B cell (primary cell): ENCODE results near the gene TENM4. TPM values are rescaled to one million over a fixed set of nuclear protein-coding genes. Genes with fewer than 3 reads are reported as not detected.

Source experiments
- ATAC-seq: fragments of 200-7000 bp; cut with Tn5 transposase; one replicate; pipeline ENCODE4 v1.10.0; 2021; ENCODE audit warnings: low read depth, mild to moderate bottlenecking, moderate number of reproducible peaks, moderate library complexity
- CTCF ChIA-PET: fragments of 350-600 bp; sonication (Branson Sonifier 250); formaldehyde crosslinking; loops from one replicate; lab custom pipeline; 2021; ENCODE audit warnings: antibody characterized with exemption, inconsistent platforms; lab: Charles Lee
- POLR2A ChIA-PET: fragments of 350-600 bp; sonication (Branson Sonifier 250); formaldehyde crosslinking; loops from one replicate; lab custom pipeline; 2021; ENCODE audit warnings: antibody characterized with exemption; lab: Charles Lee
- DNase-seq: peaks from one replicate; pipeline ENCODE4 v3.0.0; 2013
- H2AFZ ChIP-seq: 2 replicates; pipeline ENCODE4 v1.6.1; 2012; ENCODE audit warnings: mild to moderate bottlenecking, low read depth, low read length; ENCODE audit not compliant: insufficient read depth, poor library complexity, severe bottlenecking
- H3K27ac ChIP-seq, 2 donors: 1 replicate in 1 of 2; 2 replicates in 1 of 2; pipeline ENCODE4 v1.5.1; 2012 to 2013; ENCODE audit warnings: low read length in 2 of 2, mild to moderate bottlenecking in 2 of 2, moderate library complexity in 1 of 2
- H3K27me3 ChIP-seq, 4 experiments: fragments of 200-600 bp in 1 of 4; sonication (generic) in 1 of 4; replicated peaks in 1 of 4; 1 replicate in 2 of 4; 2 replicates in 2 of 4; pipeline versions ENCODE4 v1.6.1 to v1.7.0; 2013 to 2016; ENCODE audit warnings: low read length in 3 of 4, mild to moderate bottlenecking in 2 of 4, mixed read lengths in 1 of 4, moderate library complexity in 1 of 4; ENCODE audit not compliant: insufficient read depth in 4 of 4, control insufficient read depth in 3 of 4; ENCODE audit errors: control extremely low read depth in 1 of 4
- H3K36me3 ChIP-seq, 2 experiments: replicated peaks in 1 of 2; 1 replicate in 1 of 2; 2 replicates in 1 of 2; pipeline versions ENCODE4 v1.6.1 to v1.7.1; 2013; ENCODE audit warnings: low read length in 1 of 2; ENCODE audit not compliant: insufficient read depth in 2 of 2, control insufficient read depth in 1 of 2; ENCODE audit errors: control extremely low read depth in 1 of 2, extremely low read depth in 1 of 2
- H3K4me1 ChIP-seq, 2 donors: fragments of 200-600 bp in 1 of 2; sonication (generic) in 1 of 2; 1 replicate in 1 of 2; 2 replicates in 1 of 2; pipeline versions ENCODE4 v1.5.1 to v1.6.1; 2013 to 2017; ENCODE audit warnings: low read length in 2 of 2; ENCODE audit not compliant: control insufficient read depth in 2 of 2, insufficient read depth in 2 of 2
- H3K4me2 ChIP-seq: replicated peaks from 2 replicates; pipeline ENCODE3; 2012; ENCODE audit warnings: mild to moderate bottlenecking, low read depth, low read length; ENCODE audit not compliant: poor library complexity, severe bottlenecking
- H3K4me3 ChIP-seq, 5 experiments: fragments of 200-600 bp in 1 of 5; sonication (generic) in 1 of 5; 1 replicate in 3 of 5; 2 replicates in 2 of 5; pipeline versions ENCODE4 v1.5.1 to v1.7.0; 2011 to 2016; ENCODE audit warnings: low read length in 4 of 5, mild to moderate bottlenecking in 4 of 5, low read depth in 2 of 5, control low read depth in 1 of 5, moderate library complexity in 1 of 5; ENCODE audit not compliant: insufficient read depth in 1 of 5; ENCODE audit errors: control extremely low read depth in 1 of 5, extremely low read depth in 1 of 5
- H3K79me2 ChIP-seq: fragments of 200-600 bp; sonication (generic); one replicate; pipeline ENCODE4 v1.6.0; 2016; ENCODE audit warnings: low read length; ENCODE audit not compliant: control insufficient read depth, insufficient read depth
- H3K9ac ChIP-seq: fragments of 200-600 bp; sonication (generic); 2 replicates; pipeline ENCODE4 v1.6.1; 2017; ENCODE audit warnings: mild to moderate bottlenecking, low read length, moderate library complexity
- H3K9me3 ChIP-seq, 3 donors: one replicate each; pipeline versions ENCODE4 v1.6.1 to v1.7.1; 2013; ENCODE audit warnings: low read length in 2 of 3; ENCODE audit not compliant: control insufficient read depth in 2 of 3, insufficient read depth in 1 of 3; ENCODE audit errors: control extremely low read depth in 1 of 3
- H4K20me1 ChIP-seq: 2 replicates; pipeline ENCODE4 v1.6.0; 2012; ENCODE audit warnings: mild to moderate bottlenecking, low read length; ENCODE audit not compliant: insufficient read depth, control insufficient read depth, poor library complexity, severe bottlenecking
- H3K27ac Mint-ChIP-seq: one replicate; pipeline ENCODE4 v1.8.0; 2021; ENCODE audit warnings: mixed read lengths
- H3K27me3 Mint-ChIP-seq: one replicate; pipeline ENCODE4 v1.8.0; 2021; ENCODE audit warnings: mixed read lengths
- H3K4me1 Mint-ChIP-seq: one replicate; pipeline ENCODE4 v1.8.0; 2021; ENCODE audit warnings: mixed read lengths
- H3K4me3 Mint-ChIP-seq: one replicate; pipeline ENCODE4 v1.8.0; 2021; ENCODE audit warnings: mixed read lengths
- H3K9me3 Mint-ChIP-seq: one replicate; pipeline ENCODE4 v1.8.0; 2022; ENCODE audit warnings: mixed read lengths; ENCODE audit not compliant: insufficient read depth
- EZH2 ChIP-seq: IDR thresholded peaks from 2 replicates; pipeline ENCODE4 v1.6.1; 2012; ENCODE audit warnings: borderline replicate concordance, low read depth, mild to moderate bottlenecking, moderate library complexity, low read length; ENCODE audit not compliant: insufficient read depth, poor library complexity, severe bottlenecking
- WGBS: methylation state at CpG from one replicate; pipeline ENCODE4 v1.1.5; 2013; ENCODE audit warnings: missing lambda C conversion rate; ENCODE audit not compliant: insufficient coverage; 5-methylcytosine and 5-hydroxymethylcytosine counted together
- intact Hi-C: fragments of 100-400 bp; cut with micrococcal nuclease; formaldehyde crosslinking; loops from one replicate; pipeline ENCODE4 v1.10.0; 2022
- polyA plus RNA-seq: library from polyadenylated mRNA; depleted of rRNA; stranded (reverse); fragments of >200 nt; gene quantifications from 2 replicates; pipeline ENCODE4 v1.2.3, GENCODE V29; 2012
- total RNA-seq, 2 donors: library from RNA; stranded (reverse); fragments of 120-200 nt in 1 of 2; gene quantifications; 1 replicate in 1 of 2; 2 replicates in 1 of 2; pipeline versions ENCODE4 v1.2.3 to v1.2.4, GENCODE V29; 2013 to 2022
- TF ChIP-seq, protein P1 (sequence below): fragments of 200-600 bp; IDR thresholded peaks from one replicate; pipeline ENCODE4 v1.8.0; 2022; ENCODE audit warnings: antibody characterized with exemption, mild to moderate bottlenecking

Gene TENM4
- total and polyA plus RNA-seq, 2 donors (not counting 1 experiment from before 2014, with no cell fraction given): 0.09 to 5.7 TPM

DNA sequence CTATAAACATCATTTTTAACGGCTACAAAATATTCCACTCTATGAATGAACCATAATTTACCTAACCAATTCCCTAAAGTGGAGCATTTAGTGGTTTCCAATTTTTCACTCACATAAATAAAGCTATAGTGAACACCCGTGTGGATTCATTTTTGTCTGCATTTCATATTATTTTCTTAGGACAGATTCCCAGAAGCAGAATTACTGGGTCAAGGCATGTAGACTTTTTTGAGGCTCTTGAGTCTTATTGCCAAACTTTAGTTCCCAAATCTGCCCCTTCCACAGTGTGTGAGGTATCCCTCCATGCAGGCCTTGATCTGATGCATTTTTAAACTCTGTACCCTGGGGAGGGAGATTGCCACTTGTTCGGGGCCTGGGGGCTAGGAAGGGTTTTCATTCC, 198.2 kb downstream of the TENM4 start:
- CTCF ChIA-PET: no interaction called here
- Histone ChIP-seq H3K4me3 (no peak overlapping the region), H3K9me3 (no peaks in the 10 kb centered on the region), H3K4me1 (no peaks in the 10 kb centered on the region), H2AFZ (no peak overlapping the region), H3K27me3 (no peaks in the 10 kb centered on the region), H3K4me2 (no peak overlapping the region), H3K79me2 (no peaks in the 10 kb centered on the region), H4K20me1 (no peaks in the 10 kb centered on the region), H3K9ac (no peak overlapping the region), H3K36me3 (no peaks in the 10 kb centered on the region), H3K27ac (no peak overlapping the region)
- WGBS: 73% methylated on average over 2 of the region's 3 CpGs
- H3K4me1 Mint-ChIP-seq: no peaks in the 10 kb centered on the region
- no peak for ATAC-seq
- POLR2A ChIA-PET: no interaction called here
- TF ChIP-seq, protein P1, sequence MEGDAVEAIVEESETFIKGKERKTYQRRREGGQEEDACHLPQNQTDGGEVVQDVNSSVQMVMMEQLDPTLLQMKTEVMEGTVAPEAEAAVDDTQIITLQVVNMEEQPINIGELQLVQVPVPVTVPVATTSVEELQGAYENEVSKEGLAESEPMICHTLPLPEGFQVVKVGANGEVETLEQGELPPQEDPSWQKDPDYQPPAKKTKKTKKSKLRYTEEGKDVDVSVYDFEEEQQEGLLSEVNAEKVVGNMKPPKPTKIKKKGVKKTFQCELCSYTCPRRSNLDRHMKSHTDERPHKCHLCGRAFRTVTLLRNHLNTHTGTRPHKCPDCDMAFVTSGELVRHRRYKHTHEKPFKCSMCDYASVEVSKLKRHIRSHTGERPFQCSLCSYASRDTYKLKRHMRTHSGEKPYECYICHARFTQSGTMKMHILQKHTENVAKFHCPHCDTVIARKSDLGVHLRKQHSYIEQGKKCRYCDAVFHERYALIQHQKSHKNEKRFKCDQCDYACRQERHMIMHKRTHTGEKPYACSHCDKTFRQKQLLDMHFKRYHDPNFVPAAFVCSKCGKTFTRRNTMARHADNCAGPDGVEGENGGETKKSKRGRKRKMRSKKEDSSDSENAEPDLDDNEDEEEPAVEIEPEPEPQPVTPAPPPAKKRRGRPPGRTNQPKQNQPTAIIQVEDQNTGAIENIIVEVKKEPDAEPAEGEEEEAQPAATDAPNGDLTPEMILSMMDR: no peak
- TF ChIP-seq EZH2: no peak
- intact Hi-C loops: no loop called here
- H3K9me3 Mint-ChIP-seq: no peaks in the 10 kb centered on the region
- no peaks in the 10 kb centered on the region for H3K27me3 Mint-ChIP-seq
- no peak for DNase-seq
- H3K4me3 Mint-ChIP-seq: no peak overlapping the region
- H3K27ac Mint-ChIP-seq: no peak overlapping the region

DNA sequence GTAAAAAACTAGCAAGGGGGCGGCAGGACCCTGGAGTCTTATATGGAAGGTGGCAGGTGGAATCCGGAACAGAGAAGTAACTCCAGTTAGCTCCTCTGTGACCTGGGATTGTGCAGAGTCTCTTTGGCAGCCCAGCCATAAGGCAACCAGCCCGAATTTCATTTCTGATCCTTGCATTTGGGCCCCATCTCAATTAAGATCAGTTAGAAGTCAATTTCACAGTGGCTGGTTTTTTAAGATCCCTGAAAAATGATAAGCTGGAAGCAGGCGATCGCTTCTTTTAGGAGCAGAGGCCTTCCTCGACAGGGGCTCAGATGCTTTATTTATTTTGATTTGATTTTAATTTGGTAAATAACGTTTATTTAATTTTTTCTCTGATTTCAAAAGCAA, 199.0 kb downstream of the TENM4 start:
- WGBS: 76% methylated on average over 3 of the region's 7 CpGs

More for the DNA sequence above, 199.0 kb downstream of the TENM4 start:
- TF ChIP-seq EZH2: no peak
- TF ChIP-seq, protein P1: no peak
- Histone ChIP-seq H3K36me3 (no peaks in the 10 kb centered on the region), H3K4me3 (no peak overlapping the region), H2AFZ (no peak overlapping the region), H3K9ac (no peak overlapping the region), H3K27ac (no peak overlapping the region), H3K4me2 (no peak overlapping the region), H3K4me1 (no peaks in the 10 kb centered on the region), H3K9me3 (no peaks in the 10 kb centered on the region), H3K79me2 (no peaks in the 10 kb centered on the region), H3K27me3 (no peaks in the 10 kb centered on the region), H4K20me1 (no peaks in the 10 kb centered on the region)
- no peaks in the 10 kb centered on the region for H3K27me3 Mint-ChIP-seq
- intact Hi-C loops: no loop called here
- POLR2A ChIA-PET: no interaction called here
- ATAC-seq (no peak), DNase-seq (no peak)
- no peak overlapping the region for H3K27ac Mint-ChIP-seq
- no peaks in the 10 kb centered on the region for H3K9me3 Mint-ChIP-seq
- CTCF ChIA-PET: no interaction called here
- H3K4me3 Mint-ChIP-seq: no peak overlapping the region
- H3K4me1 Mint-ChIP-seq: no peaks in the 10 kb centered on the region
